MM.1S (cell line): ENCODE results near the gene BAG3.

Source experiments
- DNase-seq: peaks from one replicate; pipeline ENCODE4 v3.0.0-alpha.2; 2015
- H2AFZ ChIP-seq: fragments of 300-600 bp; sonication (generic); 2 replicates; pipeline ENCODE4 v1.6.0; 2016; ENCODE audit warnings: antibody characterized with exemption, low read length
- H3F3A ChIP-seq: fragments of 300-600 bp; sonication (generic); 2 replicates; pipeline ENCODE4 v1.6.1; 2016; ENCODE audit warnings: mild to moderate bottlenecking, antibody characterized with exemption, low read length, moderate library complexity, mixed read lengths; ENCODE audit not compliant: insufficient read depth
- H3K27ac ChIP-seq: fragments of 300-600 bp; sonication (generic); 2 replicates; pipeline ENCODE4 v1.5.1; 2016; ENCODE audit warnings: mild to moderate bottlenecking, low read length
- H3K27me3 ChIP-seq: fragments of 300-600 bp; sonication (generic); replicated peaks from 2 replicates; pipeline ENCODE4 v1.6.0; 2016; ENCODE audit warnings: low read length; ENCODE audit not compliant: insufficient read depth
- H3K36me3 ChIP-seq: fragments of 300-600 bp; sonication (generic); replicated peaks from 2 replicates; pipeline ENCODE4 v1.6.1; 2016; ENCODE audit warnings: mild to moderate bottlenecking, low read length, mixed read lengths; ENCODE audit not compliant: insufficient read depth
- H3K4me1 ChIP-seq: fragments of 300-600 bp; sonication (generic); 2 replicates; pipeline ENCODE4 v1.6.1; 2016; ENCODE audit warnings: low read length, mixed read lengths
- H3K4me2 ChIP-seq: fragments of 300-600 bp; sonication (generic); 2 replicates; pipeline ENCODE4 v1.6.0; 2016; ENCODE audit warnings: low read depth, low read length
- H3K4me3 ChIP-seq: fragments of 300-600 bp; sonication (generic); 2 replicates; pipeline ENCODE4 v1.5.1; 2016; ENCODE audit warnings: low read length, mixed read lengths
- H3K79me2 ChIP-seq: fragments of 300-600 bp; sonication (generic); 2 replicates; pipeline ENCODE4 v1.6.1; 2016; ENCODE audit warnings: mixed run types, low read length, mixed read lengths
- H3K9ac ChIP-seq: fragments of 300-600 bp; sonication (generic); 2 replicates; pipeline ENCODE4 v1.6.1; 2016; ENCODE audit warnings: low read length, mixed read lengths
- H3K9me2 ChIP-seq: fragments of 300-600 bp; sonication (generic); replicated peaks from 2 replicates; pipeline ENCODE4 v1.6.1; 2016; ENCODE audit warnings: mild to moderate bottlenecking, low read length, mixed read lengths; ENCODE audit not compliant: insufficient read depth
- H3K9me3 ChIP-seq: fragments of 300-600 bp; sonication (generic); replicated peaks from 2 replicates; pipeline ENCODE4 v1.6.1; 2016; ENCODE audit warnings: mild to moderate bottlenecking, low read length, mixed read lengths; ENCODE audit not compliant: insufficient read depth
- H4K20me1 ChIP-seq: fragments of 300-600 bp; sonication (generic); 2 replicates; pipeline ENCODE4 v1.6.1; 2016; ENCODE audit warnings: mild to moderate bottlenecking, low read length, moderate library complexity, mixed read lengths; ENCODE audit not compliant: insufficient read depth
- CTCF ChIP-seq: fragments of 300-600 bp; sonication (generic); IDR thresholded peaks from 2 replicates; pipeline ENCODE4 v1.5.1; 2016; ENCODE audit warnings: antibody characterized with exemption, low read length, mixed read lengths
- EZH2 ChIP-seq: fragments of 300-600 bp; sonication (generic); optimal IDR thresholded peaks from 2 replicates; pipeline ENCODE3; 2017; ENCODE audit warnings: low read depth, mild to moderate bottlenecking, antibody characterized with exemption, low read length, mixed read lengths
- EZH2phosphoT487 ChIP-seq: fragments of 300-600 bp; sonication (generic); IDR thresholded peaks from 2 replicates; pipeline ENCODE4 v1.6.1; 2018; ENCODE audit warnings: antibody characterized with exemption, low read length

The BAG3 gene

GRCh38 chr10:119665901-119666708 is 14.9 kb downstream of the BAG3 start:
- Histone ChIP-seq H3K9me3 (no peaks in the 10 kb centered on the region), H3F3A (peaks cover 8% of the 10 kb centered on the region), H3K27ac (no peak overlapping the region), H3K4me3 (no peak overlapping the region), H2AFZ (no peak overlapping the region), H3K9me2 (no peaks in the 10 kb centered on the region), H3K79me2 (peaks cover 81% of the 10 kb centered on the region), H3K4me2 (no peak overlapping the region), H3K27me3 (no peaks in the 10 kb centered on the region), H3K36me3 (no peaks in the 10 kb centered on the region), H4K20me1 (no peaks in the 10 kb centered on the region), H3K4me1 (peaks cover 4% of the 10 kb centered on the region), H3K9ac (no peak overlapping the region)
- no peak for TF ChIP-seq EZH2
- TF ChIP-seq CTCF: no peak
- no peak for TF ChIP-seq EZH2phosphoT487
- DNase-seq: no peak

- H3K9me3 ChIP-seq: no peaks in the 10 kb centered on the region
- no peaks in the 10 kb centered on the region for H3K9me2 ChIP-seq
- H3K4me2 ChIP-seq: no peak overlapping the region
- no peak overlapping the region for H3K27ac ChIP-seq
- H3K36me3 ChIP-seq: no peaks in the 10 kb centered on the region
- no peak overlapping the region for H2AFZ ChIP-seq
- no peak for DNase-seq
- no peak for TF ChIP-seq EZH2
- no peak for TF ChIP-seq CTCF
- no peak for TF ChIP-seq EZH2phosphoT487
- H3K79me2 ChIP-seq: peaks cover 76% of the 10 kb centered on the region
- peaks cover 8% of the 10 kb centered on the region for H3F3A ChIP-seq
- H3K4me3 ChIP-seq: no peak overlapping the region
- no peaks in the 10 kb centered on the region for H3K27me3 ChIP-seq
- H3K9ac ChIP-seq: no peak overlapping the region
- H3K4me1 ChIP-seq: peaks cover 4% of the 10 kb centered on the region
- H4K20me1 ChIP-seq: no peaks in the 10 kb centered on the region
These were observed 15.5 kb downstream of the BAG3 start for GRCh38 chr10:119666709-119667004.

GRCh38 chr10:119667562-119668328 is 16.6 kb downstream of the BAG3 start:
- H3K79me2 ChIP-seq: peaks cover 67% of the 10 kb centered on the region
- H3K27me3 ChIP-seq: no peaks in the 10 kb centered on the region
- no peaks in the 10 kb centered on the region for H3K9me3 ChIP-seq
- peaks cover 4% of the 10 kb centered on the region for H3K4me1 ChIP-seq
- H3K36me3 ChIP-seq: no peaks in the 10 kb centered on the region
- no peak overlapping the region for H3K9ac ChIP-seq
- DNase-seq: no peak
- no peaks in the 10 kb centered on the region for H3K9me2 ChIP-seq
- H3K4me3 ChIP-seq: no peak overlapping the region
- no peak overlapping the region for H2AFZ ChIP-seq
- peaks cover 8% of the 10 kb centered on the region; the same call in 1 of the 2 replicates for H3F3A ChIP-seq
- no peak overlapping the region for H3K4me2 ChIP-seq
- no peaks in the 10 kb centered on the region for H4K20me1 ChIP-seq
- TF ChIP-seq EZH2phosphoT487 (no peak), CTCF (no peak)
- H3K27ac ChIP-seq: no peak overlapping the region
